IPS-NIHi11 (cell line): ENCODE measurements around the gene BLOC1S5.
"Not testable (repeated sequence)": the region's sequence is repeated elsewhere in the genome, so short reads cannot be mapped to it uniquely, and the experiment has no call there.

Source experiments
- DNase-seq: peaks from one replicate; pipeline ENCODE4 v3.0.0; 2012; ENCODE audit warnings: mixed read lengths, low spot score

BLOC1S5 gene

GRCh38 chr6:8080362-8081151 is 16.4 kb upstream of the BLOC1S5 start:
- no peak for DNase-seq

- DNase-seq, result no peak
Measured at GRCh38 chr6:8079126-8079525, 14.9 kb upstream of the BLOC1S5 start.

- DNase-seq, result no peak
Measured at GRCh38 chr6:8077991-8078390, 13.8 kb upstream of the BLOC1S5 start.

- DNase-seq, result no peak
Measured at GRCh38 chr6:8075704-8076103, 11.5 kb upstream of the BLOC1S5 start.

DNA sequence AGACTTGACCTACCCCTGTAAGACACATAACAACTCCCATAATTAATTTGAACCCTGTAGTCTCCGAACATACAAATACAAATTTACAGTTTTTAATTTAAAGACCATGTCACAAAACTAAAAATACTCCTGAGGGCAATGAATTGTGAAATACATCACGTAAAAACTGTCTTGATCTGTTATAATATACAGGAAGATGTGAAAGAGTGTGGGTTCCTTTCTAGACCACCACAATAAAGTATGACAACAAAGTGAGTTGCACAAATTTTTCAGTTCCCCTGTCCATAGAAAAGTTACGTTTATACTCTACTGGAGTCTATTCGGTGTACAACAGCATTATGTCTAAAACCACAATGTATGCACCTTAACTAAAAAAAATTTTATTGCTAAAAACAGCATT is 11.0 kb upstream of the BLOC1S5 start:
- DNase-seq, result no peak

GRCh38 chr6:8074213-8074612 is 10.0 kb upstream of the BLOC1S5 start:
- no peak for DNase-seq

GRCh38 chr6:8073758-8074157 is 9.6 kb upstream of the BLOC1S5 start:
- no peak for DNase-seq

- DNase-seq, result no peak
Measured at GRCh38 chr6:8070718-8071117, 6.5 kb upstream of the BLOC1S5 start.

GRCh38 chr6:8069631-8070284 is 5.6 kb upstream of the BLOC1S5 start:
- no peak for DNase-seq

- DNase-seq, result no peak
Measured at GRCh38 chr6:8069151-8069550, 5.0 kb upstream of the BLOC1S5 start.

GRCh38 chr6:8066108-8066507 is 1.9 kb upstream of the BLOC1S5 start:
- DNase-seq, result no peak

- DNase-seq, result no peak
Measured at GRCh38 chr6:8065519-8065911, 1.3 kb upstream of the BLOC1S5 start.

DNA sequence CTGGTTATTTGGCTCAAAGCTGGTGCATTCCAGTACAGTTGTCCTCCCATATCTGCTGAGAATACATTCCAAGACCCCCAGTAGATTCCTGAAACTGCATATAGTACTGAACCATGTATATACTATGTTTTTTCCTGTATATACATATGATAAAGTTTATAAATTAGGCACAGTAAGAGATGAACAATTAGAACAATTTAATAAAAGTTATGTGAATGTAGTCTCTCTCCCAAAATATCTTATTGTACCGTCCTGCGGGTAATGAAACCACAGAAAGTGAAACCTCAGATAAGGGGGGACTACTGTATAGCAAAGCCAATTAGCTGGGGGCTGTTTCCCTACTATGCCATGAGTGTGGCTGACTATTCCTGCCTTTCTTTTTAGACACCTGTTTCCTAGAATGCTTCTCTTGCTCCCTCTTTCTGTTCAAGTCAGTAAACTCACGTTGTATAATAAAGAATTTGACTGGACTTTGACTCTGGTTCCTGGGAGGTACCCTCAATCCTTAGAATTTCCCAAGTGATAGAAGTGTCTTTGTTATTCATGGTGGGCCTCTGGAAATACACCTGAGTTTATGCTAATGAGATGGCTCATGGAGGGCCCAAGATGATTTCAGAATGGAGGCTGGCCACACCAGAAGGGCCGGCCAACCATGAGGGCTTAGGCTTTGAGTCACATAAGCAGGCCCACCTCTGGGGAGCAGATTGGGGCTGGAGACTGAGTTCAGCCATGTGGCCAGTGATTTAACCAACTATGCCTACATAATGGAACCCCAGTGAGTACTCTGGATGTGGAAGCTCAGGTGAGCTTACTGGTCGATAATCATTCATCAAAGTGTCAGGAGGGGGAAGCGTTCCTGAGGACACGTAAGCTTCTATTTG is 689 bp upstream of the BLOC1S5 start:
- DNase-seq, result no peak

GRCh38 chr6:8061736-8062135 is 2.5 kb downstream of the BLOC1S5 start:
- DNase-seq, result no peak

- no peak for DNase-seq
Measured at GRCh38 chr6:8060346-8060745, 3.8 kb downstream of the BLOC1S5 start.

GRCh38 chr6:8059129-8059528 is 5.1 kb downstream of the BLOC1S5 start:
- DNase-seq, result no peak

- DNase-seq, result no peak
Measured at GRCh38 chr6:8057793-8058192, 6.4 kb downstream of the BLOC1S5 start.

DNA sequence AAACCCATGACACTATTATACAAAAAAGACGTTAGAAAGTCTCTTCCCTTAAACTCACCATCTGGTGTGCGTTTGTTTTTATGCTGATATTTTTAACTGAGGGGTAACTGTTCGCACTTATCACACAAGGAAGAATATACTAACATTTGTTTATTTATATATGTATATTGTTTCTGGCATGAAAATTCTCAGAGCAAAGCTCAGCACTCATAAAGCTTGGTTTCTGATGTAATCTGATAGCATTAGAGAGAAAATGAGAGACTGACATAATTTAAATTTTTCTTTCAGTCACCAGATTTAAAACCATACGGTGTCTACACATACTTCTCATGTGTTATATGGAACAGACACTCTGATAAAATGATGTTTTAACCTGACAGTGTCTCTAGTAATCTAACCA is 6.9 kb downstream of the BLOC1S5 start:
- DNase-seq, result no peak

- no peak for DNase-seq
Measured at GRCh38 chr6:8054276-8054675, 9.9 kb downstream of the BLOC1S5 start.

DNA sequence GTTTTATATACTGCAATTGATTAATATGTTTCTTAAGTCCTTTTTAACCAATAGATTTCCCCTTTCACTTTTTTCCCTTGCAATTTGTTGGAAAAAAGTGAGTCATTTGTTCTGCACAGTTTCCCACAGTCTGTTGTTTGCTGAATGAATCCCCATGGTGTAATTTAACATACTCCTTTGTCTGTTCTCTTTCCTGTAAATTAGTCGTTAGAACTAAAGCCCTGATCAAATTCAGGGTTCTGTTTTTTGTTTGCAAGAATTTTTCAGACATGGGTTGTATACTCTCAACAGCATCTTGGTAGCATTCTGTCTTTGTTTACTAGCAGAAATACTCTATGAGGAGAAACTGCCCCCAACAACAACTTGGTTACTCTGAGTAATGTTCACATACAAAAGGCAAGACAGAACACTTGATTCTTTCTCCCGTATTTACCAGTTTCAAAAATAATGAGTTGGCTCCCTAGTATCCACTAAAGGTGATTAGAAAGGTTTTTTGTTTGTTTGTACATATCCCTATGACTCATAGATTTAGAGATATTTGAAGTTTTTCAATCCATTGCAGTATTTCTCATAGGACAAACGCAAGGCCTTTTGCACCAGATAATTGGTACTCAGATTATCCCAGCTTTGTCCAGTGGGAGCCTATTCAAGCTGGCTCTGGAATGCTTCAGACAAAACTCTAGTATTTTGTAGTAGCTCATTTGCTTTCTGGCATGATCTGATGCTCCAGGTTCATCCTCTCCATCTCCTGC is 16.5 kb downstream of the BLOC1S5 start:
- DNase-seq, result no peak

- DNase-seq, result not testable (repeated sequence)
Measured at GRCh38 chr6:8045769-8046168, 18.4 kb downstream of the BLOC1S5 start.

- no peak for DNase-seq
Measured at GRCh38 chr6:8043221-8043620, 21.0 kb downstream of the BLOC1S5 start.
